ENCODE measurements around the gene MPHOSPH9. TPM values are rescaled to one million over a fixed set of nuclear protein-coding genes. Genes with fewer than 3 reads are reported as not detected.

MPHOSPH9 gene
- total RNA-seq, 6 experiments from 2014 or later = 20.7 to 28.6 (median 24.4) TPM

- TF ChIP-seq CTCF (IDR thresholded peaks at IDR 0.05) = no peak
- Mint-ChIP-seq H3K27me3 (ENCODE audit: insufficient read depth) (peaks cover 5% of the 10 kb centered on the region), H3K27ac (no peak overlapping the region)
Measured at GRCh38 chr12:123129621-123130020, 103.3 kb downstream of the MPHOSPH9 start.

GRCh38 chr12:123127182-123127495 is 105.8 kb downstream of the MPHOSPH9 start:
- Mint-ChIP-seq H3K36me3 (ENCODE audit: low read depth) (peaks cover 4% of the 10 kb centered on the region; the same call in 1 of the 2 replicates), H3K27me3 (ENCODE audit: insufficient read depth) (peaks cover 2% of the 10 kb centered on the region), H3K9me3 (no peaks in the 10 kb centered on the region), H3K4me3 (no peak overlapping the region), H3K27ac (peak overlapping the region; percentile 93), H3K4me1 (ENCODE audit: low read depth) (peaks cover 27% of the 10 kb centered on the region)
- TF ChIP-seq CTCF (IDR thresholded peaks at IDR 0.05) = no peak
- no peak for DNase-seq

More at GRCh38 chr12:123129621-123130020, 103.3 kb downstream of the MPHOSPH9 start:
- Mint-ChIP-seq H3K36me3 (ENCODE audit: low read depth) (peaks cover 4% of the 10 kb centered on the region; the same call in 1 of the 2 replicates), H3K9me3 (no peaks in the 10 kb centered on the region), H3K4me1 (ENCODE audit: low read depth) (peaks cover 30% of the 10 kb centered on the region), H3K4me3 (no peak overlapping the region)
- no peak for DNase-seq

GRCh38 chr12:123126294-123127181 is 106.4 kb downstream of the MPHOSPH9 start:
- Mint-ChIP-seq H3K36me3 (ENCODE audit: low read depth) (peaks cover 4% of the 10 kb centered on the region; the same call in 1 of the 2 replicates), H3K4me3 (peak overlapping the region; percentile 76), H3K27ac (peak overlapping the region; percentile 93), H3K9me3 (no peaks in the 10 kb centered on the region), H3K27me3 (ENCODE audit: insufficient read depth) (peaks cover 2% of the 10 kb centered on the region), H3K4me1 (ENCODE audit: low read depth) (peaks cover 27% of the 10 kb centered on the region)
- peak; percentile 63 for TF ChIP-seq CTCF (IDR thresholded peaks at IDR 0.05)
- peak; percentile 93 for DNase-seq

- H3K4me1 Mint-ChIP-seq (ENCODE audit: low read depth) = peaks cover 36% of the 10 kb centered on the region
- no peak overlapping the region for H3K27ac Mint-ChIP-seq
- H3K36me3 Mint-ChIP-seq (ENCODE audit: low read depth) = peaks cover 4% of the 10 kb centered on the region; the same call in 1 of the 2 replicates
- no peak overlapping the region for H3K4me3 Mint-ChIP-seq
- H3K27me3 Mint-ChIP-seq (ENCODE audit: insufficient read depth) = peaks cover 10% of the 10 kb centered on the region
- DNase-seq = no peak
- no peaks in the 10 kb centered on the region for H3K9me3 Mint-ChIP-seq
- no peak for TF ChIP-seq CTCF (IDR thresholded peaks at IDR 0.05)
Measured at GRCh38 chr12:123122626-123123025, 110.3 kb downstream of the MPHOSPH9 start.

GRCh38 chr12:123121670-123122069 is 111.3 kb downstream of the MPHOSPH9 start:
- TF ChIP-seq CTCF (IDR thresholded peaks at IDR 0.05) = no peak
- H3K9me3 Mint-ChIP-seq = no peaks in the 10 kb centered on the region
- H3K27me3 Mint-ChIP-seq (ENCODE audit: insufficient read depth) = peaks cover 10% of the 10 kb centered on the region; the same call in 1 of the 2 replicates
- peaks cover 27% of the 10 kb centered on the region for H3K4me1 Mint-ChIP-seq (ENCODE audit: low read depth)
- no peak overlapping the region for H3K27ac Mint-ChIP-seq
- peaks cover 2% of the 10 kb centered on the region; the same call in 1 of the 2 replicates for H3K36me3 Mint-ChIP-seq (ENCODE audit: low read depth)
- no peak overlapping the region for H3K4me3 Mint-ChIP-seq
- DNase-seq = no peak

Data from HFFc6 (cell line).